Heart right ventricle (tissue), 16 donors: Measurements from ENCODE around the gene MSLN. TPM values are rescaled to one million over a fixed set of nuclear protein-coding genes. Genes with fewer than 3 reads are reported as not detected.

Experiments
- ATAC-seq, 8 donors: fragments of 200-7000 bp; cut with Tn5 transposase; one replicate each; pipeline ENCODE4 v1.9.1; 2020; ENCODE audit warnings: mild to moderate bottlenecking in 8 of 8, moderate library complexity in 8 of 8, moderate number of reproducible peaks in 1 of 8
- DNase-seq, 2 donors: peaks; one replicate each; pipeline ENCODE4 v3.0.0-alpha.2; 2020
- H3K27ac ChIP-seq, 10 donors: fragments of 200-600 bp; sonication (generic) in 2 of 10; one replicate each; pipeline versions ENCODE4 v1.5.0 to v1.8.0; 2020 to 2022; ENCODE audit warnings: mild to moderate bottlenecking in 3 of 10
- H3K27me3 ChIP-seq, 7 donors: fragments of 200-600 bp; one replicate each; pipeline ENCODE4 v1.8.0; 2021 to 2022; ENCODE audit warnings: mild to moderate bottlenecking in 2 of 7
- H3K36me3 ChIP-seq, 9 donors: fragments of 200-600 bp; sonication (generic) in 1 of 9; one replicate each; pipeline versions ENCODE4 v1.5.0 to v1.8.0; 2020 to 2022; ENCODE audit warnings: mild to moderate bottlenecking in 2 of 9
- H3K4me1 ChIP-seq, 9 donors: fragments of 200-600 bp; sonication (generic) in 1 of 9; one replicate each; pipeline versions ENCODE4 v1.5.0 to v1.8.0; 2020 to 2022; ENCODE audit warnings: mild to moderate bottlenecking in 4 of 9
- H3K4me3 ChIP-seq, 10 donors: fragments of 200-600 bp; sonication (generic) in 2 of 10; one replicate each; pipeline versions ENCODE4 v1.5.0 to v1.8.0; 2020 to 2022; ENCODE audit warnings: mild to moderate bottlenecking in 7 of 10, moderate library complexity in 2 of 10
- H3K9me3 ChIP-seq, 11 donors: fragments of 200-600 bp in 10 of 11; sonication (generic) in 2 of 11; one replicate each; pipeline versions ENCODE4 v1.5.0 to v1.8.0; 2013 to 2022; ENCODE audit warnings: mild to moderate bottlenecking in 2 of 11, control low read depth in 1 of 11, moderate library complexity in 1 of 11
- CTCF ChIP-seq, 9 donors: fragments of 200-600 bp; sonication (generic) in 2 of 9; IDR thresholded peaks; one replicate each; pipeline versions ENCODE4 v1.5.0 to v1.8.0; 2021 to 2022; ENCODE audit warnings: antibody characterized with exemption in 9 of 9, mild to moderate bottlenecking in 5 of 9, moderate library complexity in 1 of 9
- WGBS, 2 donors: extraction: QIAGEN DNeasy Blood & Tissue Kit; methylation state at CpG; one replicate each; pipeline ENCODE4 v1.1.7; 2013; ENCODE audit warnings: inconsistent platforms in 1 of 2; 5-methylcytosine and 5-hydroxymethylcytosine counted together
- intact Hi-C, 10 donors: fragments of 100-400 bp; cut with DNase I; formaldehyde crosslinking; loops; one replicate each; pipeline versions ENCODE4 v1.11.1 to v1.14.2; 2022
- polyA plus RNA-seq, 2 donors: library from polyadenylated mRNA; stranded (reverse); fragments of 200-250 nt; gene quantifications; one replicate each; pipeline ENCODE4 v1.2.3, GENCODE V29; 2013
- total RNA-seq, 10 donors: library from RNA; stranded (reverse); fragmentation: NEBNext Ultra II Directional in 3 of 10; extraction: Animal tissue kit (Norgen Biotek cat#: 25700) in 3 of 10; gene quantifications; one replicate each; pipeline versions ENCODE4 v1.2.1 to v1.2.4, GENCODE V29; 2021 to 2023
- donor health status: Arrhythmogenic right ventricular cardiomyopathy.
- donor health status: ischemic (EF 13 %, LVEDD 7.1; RV severe dilation, severe dysfunction).
- donor health status: healthy with polysubstance abuse.
- donor health status: DM: no; HTN: yes; CAD: no.
- donor health status: DM: no; HTN: no; CAD: no.
- donor health status: ischemic (EF 25% LVEDD 6.9; RV normal size, moderate dysfunction).
- donor health status: ischemic (EF 25% LVEDD 5.7; RV mildly dilated, moderate dysfunction).
- donor health status: healthy.
- donor health status: DM: yes; HTN: yes; CAD: no.
- donor health status: Ischemic cardiomyopathy.
- donor health status: ischemic (EF 35%, LVEDD 5.7; RV mildly dilated, moderate dysfunction).
- donor health status: nonischemic (EF 11% LVEDD 7.7; RV severe dilation, severe dysfunction).
- donor health status: DM: yes; HTN: yes; CAD: no.
- donor health status: PGD.
- donor health status: ischemic (EF 29% LVEDD 5.4; RV normal size, mild dysfunction).
- donor health status: nonischemic (EF 23%, LVEDD 6.1; RV moderate dilation, normal function).

Gene MSLN
- total and polyA plus RNA-seq, 12 donors: 0.09 to 4.0 (median 0.28) TPM; not detected in 8

GRCh38 chr16:746637-747036 lies 13.9 kb upstream of the MSLN start:
- Histone ChIP-seq H3K9me3 (no peaks in the 10 kb centered on the region), H3K36me3 (no peaks in the 10 kb centered on the region), H3K4me3 (no peak overlapping the region), H3K4me1 (peaks cover 0 to 6% (median 0%) of the 10 kb centered on the region in 9 donors), H3K27me3 (peaks cover 0 to 18% (median 4%) of the 10 kb centered on the region in 7 donors), H3K27ac (no peak overlapping the region)
- 80 to 81% methylated on average over 12 to 13 of the region's 13 CpGs for WGBS, 2 donors
- TF ChIP-seq CTCF (IDR thresholded peaks at IDR 0.05): no peak
- intact Hi-C loops: no loop called here
- DNase-seq (no peak), ATAC-seq (peak in 1 of 8 donors; percentile 17)

GRCh38 chr16:747978-748746 lies 12.4 kb upstream of the MSLN start:
- Histone ChIP-seq H3K4me1 (peaks cover 0 to 9% (median 0%) of the 10 kb centered on the region in 9 donors), H3K36me3 (no peaks in the 10 kb centered on the region), H3K4me3 (no peak overlapping the region), H3K9me3 (no peaks in the 10 kb centered on the region), H3K27me3 (peaks cover 0 to 16% (median 4%) of the 10 kb centered on the region in 7 donors), H3K27ac (no peak overlapping the region)
- 82 to 83% methylated on average over 39 of the region's 39 CpGs for WGBS, 2 donors
- DNase-seq: no peak
- no peak for TF ChIP-seq CTCF (IDR thresholded peaks at IDR 0.05)
- intact Hi-C loops: no loop called here
- ATAC-seq: no peak

- TF ChIP-seq CTCF (IDR thresholded peaks at IDR 0.05): no peak
- Histone ChIP-seq H3K27ac (no peak overlapping the region), H3K9me3 (no peaks in the 10 kb centered on the region), H3K4me3 (no peak overlapping the region), H3K27me3 (peaks cover 0 to 12% (median 4%) of the 10 kb centered on the region in 7 donors), H3K4me1 (peaks cover 0 to 9% (median 0%) of the 10 kb centered on the region in 9 donors), H3K36me3 (no peaks in the 10 kb centered on the region)
- intact Hi-C loops: no loop called here
- DNase-seq (no peak), ATAC-seq (no peak)
- WGBS, 2 donors: 81 to 90% methylated on average over 6 of the region's 6 CpGs
Observed at GRCh38 chr16:749010-749409, 11.5 kb upstream of the MSLN start.

- WGBS, 2 donors: 44 to 49% methylated on average over 9 of the region's 9 CpGs
- Histone ChIP-seq H3K9me3 (no peaks in the 10 kb centered on the region), H3K4me3 (no peak overlapping the region), H3K36me3 (no peaks in the 10 kb centered on the region), H3K27me3 (peaks cover 0 to 15% (median 0%) of the 10 kb centered on the region in 7 donors), H3K27ac (no peak overlapping the region), H3K4me1 (peaks cover 0 to 9% (median 0%) of the 10 kb centered on the region in 9 donors)
- ATAC-seq (no peak), DNase-seq (no peak)
- TF ChIP-seq CTCF (IDR thresholded peaks at IDR 0.05): no peak
- intact Hi-C loops: no loop called here
Observed at GRCh38 chr16:750485-750884, 10.0 kb upstream of the MSLN start.
